Measurements from ENCODE around the gene COLGALT1.
"Not testable (repeated sequence)": the region's sequence is repeated elsewhere in the genome, so short reads cannot be mapped to it uniquely, and the experiment has no call there.

COLGALT1 gene

GRCh38 chr19:17534767-17535166, 20.7 kb upstream of the COLGALT1 start:
- no peak for DNase-seq

GRCh38 chr19:17536955-17537354, 18.5 kb upstream of the COLGALT1 start:
- no peak for DNase-seq

- no peak for DNase-seq
These were observed 16.7 kb upstream of the COLGALT1 start for GRCh38 chr19:17538684-17539237.

GRCh38 chr19:17539238-17540117, 16.0 kb upstream of the COLGALT1 start:
- DNase-seq, result peak; percentile 95

- DNase-seq, result no peak
These were observed 15.3 kb upstream of the COLGALT1 start for GRCh38 chr19:17540174-17540573.

- no peak for DNase-seq
These were observed 14.2 kb upstream of the COLGALT1 start for GRCh38 chr19:17541184-17541759.

- no peak for DNase-seq
These were observed 13.4 kb upstream of the COLGALT1 start for GRCh38 chr19:17542042-17542441.

GRCh38 chr19:17542793-17543582, 12.5 kb upstream of the COLGALT1 start:
- no peak for DNase-seq

- no peak for DNase-seq
These were observed 11.5 kb upstream of the COLGALT1 start for GRCh38 chr19:17543986-17544385.

GRCh38 chr19:17544418-17544817, 11.0 kb upstream of the COLGALT1 start:
- DNase-seq, result no peak

- DNase-seq, result no peak
These were observed 7.3 kb upstream of the COLGALT1 start for GRCh38 chr19:17548145-17548544.

- no peak for DNase-seq
These were observed 6.2 kb upstream of the COLGALT1 start for GRCh38 chr19:17549085-17549740.

- no peak for DNase-seq
These were observed 5.3 kb upstream of the COLGALT1 start for GRCh38 chr19:17550076-17550667.

GRCh38 chr19:17552735-17553134, 2.7 kb upstream of the COLGALT1 start:
- DNase-seq, result not testable (repeated sequence)

GRCh38 chr19:17553256-17553655, 2.2 kb upstream of the COLGALT1 start:
- DNase-seq, result no peak

- no peak for DNase-seq
These were observed 425 bp upstream of the COLGALT1 start for GRCh38 chr19:17554968-17555479.

GRCh38 chr19:17555929-17556813, 722 bp downstream of the COLGALT1 start:
- DNase-seq, result peak; percentile 48

- DNase-seq, result no peak
These were observed 1.5 kb downstream of the COLGALT1 start for GRCh38 chr19:17556995-17557394.

GRCh38 chr19:17557466-17557865, 2.0 kb downstream of the COLGALT1 start:
- DNase-seq, result no peak

GRCh38 chr19:17560205-17560595, 4.8 kb downstream of the COLGALT1 start:
- DNase-seq, result no peak

- no peak for DNase-seq
These were observed 6.6 kb downstream of the COLGALT1 start for GRCh38 chr19:17562097-17562496.

All from stimulated activated CD4-positive, alpha-beta T cell treated with anti-CD3 and anti-CD28 coated beads, Interleukin-4, amount 100 ng/mL, for 1 hour (primary cell).